HCT116 (cell line): ENCODE results near the gene THSD7B. TPM values are rescaled to one million over a fixed set of nuclear protein-coding genes. Genes with fewer than 3 reads are reported as not detected.

Source experiments
- ATAC-seq: fragments of 200-7000 bp; cut with Tn5 transposase; 2 replicates; pipeline ENCODE4 v1.9.1; 2020; ENCODE audit warnings: mild to moderate bottlenecking, moderate library complexity
- BruUV-seq: library from RNA; stranded (reverse); fragments of 400-500 nt; replicated peaks from 2 replicates; lab custom pipeline; 2021; lab: Mats Ljungman, UMichigan
- CTCF ChIA-PET: fragments of 300-600 bp; sonication (Branson Sonifier 250); formaldehyde crosslinking; loops from one replicate; lab custom pipeline; 2021; ENCODE audit warnings: antibody characterized with exemption; lab: Charles Lee
- POLR2A ChIA-PET: fragments of 300-600, 350-600 bp; sonication (Branson Sonifier 250); formaldehyde crosslinking; loops from one replicate; lab custom pipeline; 2021; ENCODE audit warnings: antibody characterized with exemption; lab: Charles Lee
- RAD21 ChIA-PET, 2 experiments: fragments of 300-600 bp; sonication (Branson Sonifier 250); formaldehyde crosslinking; loops; one replicate each; lab custom pipeline; 2023; ENCODE audit warnings: low total read pairs in 2 of 2; ENCODE audit not compliant: uncharacterized antibody in 2 of 2, unreplicated experiment in 2 of 2, low non-redundant PET in 1 of 2; lab: Charles Lee
- DNase-seq: peaks from one replicate; pipeline ENCODE4 v3.0.0-alpha.2; 2010; ENCODE audit warnings: low read depth, low spot score
- H2AFZ ChIP-seq: fragments of 200-600 bp; shearing (Covaris generic), sonication (generic); 2 replicates; pipeline ENCODE4 v1.6.1; 2017; ENCODE audit warnings: low read depth, mixed run types, mixed read lengths, antibody characterized with exemption, low read length; ENCODE audit not compliant: poor library complexity, severe bottlenecking
- H3K27ac ChIP-seq: 2 replicates; pipeline ENCODE4 v1.5.1; 2012; ENCODE audit warnings: low read depth, low read length
- H3K27me3 ChIP-seq: fragments of 200-600 bp; sonication (generic); 2 replicates; pipeline ENCODE4 v1.6.1; 2016; ENCODE audit warnings: mixed run types, low read length, mixed read lengths; ENCODE audit not compliant: insufficient read depth
- H3K36me3 ChIP-seq, 2 experiments: fragments of 200-500 bp in 1 of 2; fragments of 200-600 bp in 1 of 2; sonication (Bioruptor generic) in 1 of 2; sonication (generic) in 1 of 2; 2 replicates each; pipeline versions ENCODE4 v1.5.1 to v1.6.1; 2014 to 2016; ENCODE audit warnings: low read length in 2 of 2, inconsistent platforms in 1 of 2, mixed read lengths in 1 of 2, mixed run types in 1 of 2; ENCODE audit not compliant: insufficient read depth in 2 of 2, control insufficient read depth in 1 of 2
- H3K4me1 ChIP-seq, 2 experiments: fragments of 200-600 bp in 1 of 2; sonication (generic) in 1 of 2; 2 replicates each; pipeline versions ENCODE4 v1.5.1 to v1.6.1; 2012 to 2017; ENCODE audit warnings: low read length in 2 of 2, inconsistent platforms in 1 of 2, mild to moderate bottlenecking in 1 of 2, mixed read lengths in 1 of 2, mixed run types in 1 of 2, moderate library complexity in 1 of 2; ENCODE audit not compliant: insufficient read depth in 2 of 2, control insufficient read depth in 1 of 2
- H3K4me2 ChIP-seq: fragments of 200-600 bp; sonication (generic); 2 replicates; pipeline ENCODE4 v1.6.1; 2017; ENCODE audit warnings: mixed run types, low read length, mixed read lengths
- H3K4me3 ChIP-seq, 2 experiments: fragments of 200-600 bp in 1 of 2; sonication (generic) in 1 of 2; replicated peaks in 1 of 2; 2 replicates each; pipeline ENCODE4 v1.5.1; 2011 to 2016; ENCODE audit warnings: low read length in 2 of 2, control low read depth in 1 of 2, low read depth in 1 of 2, mild to moderate bottlenecking in 1 of 2, mixed read lengths in 1 of 2, mixed run types in 1 of 2
- H3K79me2 ChIP-seq: fragments of 200-600 bp; sonication (generic); 2 replicates; pipeline ENCODE4 v1.6.1; 2017; ENCODE audit warnings: mild to moderate bottlenecking, mixed run types, low read length, moderate library complexity, mixed read lengths; ENCODE audit not compliant: insufficient read depth
- H3K9ac ChIP-seq: fragments of 200-600 bp; sonication (generic); 2 replicates; pipeline ENCODE4 v1.6.1; 2016; ENCODE audit warnings: low read length, mixed read lengths
- H3K9me2 ChIP-seq: fragments of 200-600 bp; sonication (generic), shearing (Covaris generic); 2 replicates; pipeline ENCODE4 v1.6.1; 2017; ENCODE audit warnings: mixed run types, mild to moderate bottlenecking, moderate library complexity; ENCODE audit not compliant: insufficient read depth
- H3K9me3 ChIP-seq, 2 experiments: fragments of 200-500 bp in 1 of 2; fragments of 200-600 bp in 1 of 2; sonication (Bioruptor generic) in 1 of 2; sonication (generic) in 1 of 2; 2 replicates each; pipeline ENCODE4 v1.6.1; 2014 to 2017; ENCODE audit warnings: low read length in 2 of 2, mixed read lengths in 2 of 2, inconsistent platforms in 1 of 2, low read depth in 1 of 2, mild to moderate bottlenecking in 1 of 2, mixed run types in 1 of 2, moderate library complexity in 1 of 2; ENCODE audit not compliant: control insufficient read depth in 1 of 2, insufficient read depth in 1 of 2
- H4K20me1 ChIP-seq: fragments of 200-600 bp; sonication (generic), shearing (Covaris generic); 2 replicates; pipeline ENCODE4 v1.6.1; 2017; ENCODE audit warnings: mixed run types, mild to moderate bottlenecking, moderate library complexity; ENCODE audit not compliant: insufficient read depth
- CEBPB ChIP-seq: IDR thresholded peaks from 2 replicates; pipeline ENCODE4 v1.6.1; 2012; ENCODE audit warnings: low read depth
- EGR1 ChIP-seq: IDR thresholded peaks from 2 replicates; pipeline ENCODE4 v1.6.1; 2012; ENCODE audit warnings: low read depth
- EZH2phosphoT487 ChIP-seq: fragments of 200-600 bp; IDR thresholded peaks from 2 replicates; pipeline ENCODE4 v1.6.1; 2018; ENCODE audit warnings: antibody characterized with exemption, borderline replicate concordance
- FOSL1 ChIP-seq: IDR thresholded peaks from 2 replicates; pipeline ENCODE4 v1.6.1; 2012; ENCODE audit warnings: low read depth
- RAD21 ChIP-seq: IDR thresholded peaks from 2 replicates; pipeline ENCODE4 v1.6.1; 2012; ENCODE audit warnings: low read depth, mild to moderate bottlenecking
- SIN3A ChIP-seq: IDR thresholded peaks from 2 replicates; pipeline ENCODE4 v1.6.1; 2012; ENCODE audit warnings: low read depth
- SP1 ChIP-seq: IDR thresholded peaks from 2 replicates; pipeline ENCODE4 v1.6.1; 2012; ENCODE audit warnings: low read depth
- ZNF274 ChIP-seq: fragments of 200-500 bp; sonication (Bioruptor generic); IDR thresholded peaks from 2 replicates; pipeline ENCODE4 v1.6.1; 2014; ENCODE audit warnings: mild to moderate bottlenecking, low read depth, low read length, inconsistent platforms
- intact Hi-C: fragments of 100-400 bp; cut with micrococcal nuclease; formaldehyde crosslinking; loops from 2 replicates; pipeline ENCODE4 v1.10.0; 2022
- total RNA-seq: library from RNA; stranded (reverse); gene quantifications from one replicate; pipeline ENCODE4 v1.2.1, GENCODE V29; 2021; ENCODE audit not compliant: unreplicated experiment
- TF ChIP-seq, protein P1 (sequence below): IDR thresholded peaks from 2 replicates; pipeline ENCODE4 v1.6.1; 2012; ENCODE audit warnings: low read depth
- TF ChIP-seq, protein P2 (sequence below): IDR thresholded peaks from 2 replicates; pipeline ENCODE4 v1.6.1; 2012

The THSD7B gene
- total RNA-seq, 1 experiment from 2014 or later, result not detected

DNA sequence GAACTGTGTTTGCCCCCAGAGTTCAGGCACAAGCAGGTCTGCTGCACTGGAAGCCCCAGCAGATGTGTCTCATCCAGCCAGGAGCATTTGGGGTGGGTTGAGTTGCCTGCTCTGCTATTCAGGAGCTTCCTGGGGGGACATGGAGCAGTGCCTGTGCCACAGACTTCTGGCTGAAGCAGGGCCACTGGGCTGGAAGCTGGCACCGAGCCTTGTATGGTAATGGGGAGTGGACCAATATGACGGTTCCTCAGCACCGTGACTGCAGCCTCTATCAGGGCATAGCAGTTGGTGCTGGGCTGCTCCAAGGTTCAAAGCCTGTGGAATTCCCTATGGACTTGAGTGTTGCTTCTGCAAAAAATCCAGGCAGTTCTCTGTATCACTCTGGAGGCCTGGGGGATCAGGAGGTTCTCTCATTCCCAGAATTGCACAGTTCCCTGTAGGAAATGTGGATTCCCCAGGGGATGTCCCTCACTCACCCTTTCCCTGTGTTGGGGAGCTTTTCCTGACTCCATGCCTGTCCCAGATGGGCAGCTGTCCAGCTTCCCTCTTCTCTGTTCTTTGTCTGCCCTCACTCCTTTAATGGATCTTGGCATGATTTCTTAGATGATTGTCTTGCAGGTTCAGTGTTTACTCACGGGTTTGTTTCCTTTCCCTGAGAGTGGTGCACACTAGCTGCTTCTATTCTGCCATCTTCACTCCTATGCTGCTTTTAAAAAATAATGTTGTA is 37.2 kb upstream of the THSD7B start:
- Histone ChIP-seq H2AFZ (no peak overlapping the region), H3K9ac (no peak overlapping the region), H3K36me3 (no peaks in the 10 kb centered on the region), H3K9me2 (no peaks in the 10 kb centered on the region), H3K4me1 (no peaks in the 10 kb centered on the region), H3K4me3 (no peak overlapping the region), H4K20me1 (no peaks in the 10 kb centered on the region), H3K27me3 (no peaks in the 10 kb centered on the region), H3K79me2 (no peaks in the 10 kb centered on the region), H3K4me2 (no peak overlapping the region), H3K27ac (no peak overlapping the region), H3K9me3 (no peaks in the 10 kb centered on the region)
- ChIA-PET CTCF (no interaction called here), POLR2A (no interaction called here), RAD21 (no interaction called here)
- BruUV-seq, result no TSS peak
- DNase-seq (no peak), ATAC-seq (no peak)
- TF ChIP-seq, protein P1, sequence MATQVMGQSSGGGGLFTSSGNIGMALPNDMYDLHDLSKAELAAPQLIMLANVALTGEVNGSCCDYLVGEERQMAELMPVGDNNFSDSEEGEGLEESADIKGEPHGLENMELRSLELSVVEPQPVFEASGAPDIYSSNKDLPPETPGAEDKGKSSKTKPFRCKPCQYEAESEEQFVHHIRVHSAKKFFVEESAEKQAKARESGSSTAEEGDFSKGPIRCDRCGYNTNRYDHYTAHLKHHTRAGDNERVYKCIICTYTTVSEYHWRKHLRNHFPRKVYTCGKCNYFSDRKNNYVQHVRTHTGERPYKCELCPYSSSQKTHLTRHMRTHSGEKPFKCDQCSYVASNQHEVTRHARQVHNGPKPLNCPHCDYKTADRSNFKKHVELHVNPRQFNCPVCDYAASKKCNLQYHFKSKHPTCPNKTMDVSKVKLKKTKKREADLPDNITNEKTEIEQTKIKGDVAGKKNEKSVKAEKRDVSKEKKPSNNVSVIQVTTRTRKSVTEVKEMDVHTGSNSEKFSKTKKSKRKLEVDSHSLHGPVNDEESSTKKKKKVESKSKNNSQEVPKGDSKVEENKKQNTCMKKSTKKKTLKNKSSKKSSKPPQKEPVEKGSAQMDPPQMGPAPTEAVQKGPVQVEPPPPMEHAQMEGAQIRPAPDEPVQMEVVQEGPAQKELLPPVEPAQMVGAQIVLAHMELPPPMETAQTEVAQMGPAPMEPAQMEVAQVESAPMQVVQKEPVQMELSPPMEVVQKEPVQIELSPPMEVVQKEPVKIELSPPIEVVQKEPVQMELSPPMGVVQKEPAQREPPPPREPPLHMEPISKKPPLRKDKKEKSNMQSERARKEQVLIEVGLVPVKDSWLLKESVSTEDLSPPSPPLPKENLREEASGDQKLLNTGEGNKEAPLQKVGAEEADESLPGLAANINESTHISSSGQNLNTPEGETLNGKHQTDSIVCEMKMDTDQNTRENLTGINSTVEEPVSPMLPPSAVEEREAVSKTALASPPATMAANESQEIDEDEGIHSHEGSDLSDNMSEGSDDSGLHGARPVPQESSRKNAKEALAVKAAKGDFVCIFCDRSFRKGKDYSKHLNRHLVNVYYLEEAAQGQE, result no peak
- TF ChIP-seq RAD21 (no peak), ZNF274 (no peak), EZH2phosphoT487 (no peak), EGR1 (no peak), FOSL1 (no peak), SIN3A (no peak), SP1 (no peak), CEBPB (no peak)
- TF ChIP-seq, protein P2, sequence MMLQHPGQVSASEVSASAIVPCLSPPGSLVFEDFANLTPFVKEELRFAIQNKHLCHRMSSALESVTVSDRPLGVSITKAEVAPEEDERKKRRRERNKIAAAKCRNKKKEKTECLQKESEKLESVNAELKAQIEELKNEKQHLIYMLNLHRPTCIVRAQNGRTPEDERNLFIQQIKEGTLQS, result no peak
- intact Hi-C loops, result no loop called here
